Measurements from ENCODE around the gene PRKAG1. TPM values are rescaled to one million over a fixed set of nuclear protein-coding genes. Genes with fewer than 3 reads are reported as not detected.

PRKAG1 gene
- polyA plus RNA-seq, 2 of the 4 experiments (the other 2 are of a cell fraction): 40.0 to 100 TPM

DNA sequence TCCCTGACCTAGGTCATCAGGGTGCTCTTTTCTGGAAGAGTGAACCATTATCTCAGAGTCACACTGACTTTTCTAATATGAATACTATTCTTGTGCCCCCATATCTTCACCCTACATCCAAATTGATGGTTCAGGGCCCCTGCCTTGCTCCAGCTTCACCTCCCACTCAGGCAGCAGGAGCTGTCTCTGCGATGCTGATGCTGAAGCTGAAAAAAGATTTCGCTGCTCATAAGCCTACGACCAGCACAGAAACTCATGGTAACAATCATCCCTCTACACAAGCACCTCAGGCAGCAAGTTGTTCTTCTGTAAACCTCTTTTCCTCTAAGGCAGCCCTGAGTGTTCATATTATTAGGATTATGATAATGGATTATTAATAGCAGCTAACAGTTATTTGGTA is 64.5 kb downstream of the PRKAG1 start:
- DNase-seq (ENCODE audit: low read depth in 1 of 2, low spot score in 1 of 2) (no peak), ATAC-seq (no peak), FAIRE-seq (no peak)
- Histone ChIP-seq H3K4me2 (no peak overlapping the region), H3K4me1 (peaks cover 10% of the 10 kb centered on the region), H3K27ac (no peak overlapping the region), H3K4me3 (no peak overlapping the region), H3K9me3 (no peaks in the 10 kb centered on the region)
- TF ChIP-seq FOSL2 (IDR thresholded peaks at IDR 0.05) (no peak), FOSL2 (CRISPR knock-in tag; IDR thresholded peaks at IDR 0.05) (no peak), CHD4 (IDR thresholded peaks at IDR 0.05; ENCODE audit: borderline replicate concordance) (no peak)
- POLR2A ChIA-PET: no interaction called here
- 95% methylated on average over 3 of the region's 3 CpGs for WGBS (ENCODE audit: missing lambda C conversion rate)
- CTCF ChIA-PET: interaction anchor here (1.2 to 77.5 kb wide), 3 partner anchors 0 to 101 kb away, joined by 3 to 2584 read pairs (median 2584); partner anchors contain the start of genes ARF3, DDN, FKBP11 and PRKAG1

DNA sequence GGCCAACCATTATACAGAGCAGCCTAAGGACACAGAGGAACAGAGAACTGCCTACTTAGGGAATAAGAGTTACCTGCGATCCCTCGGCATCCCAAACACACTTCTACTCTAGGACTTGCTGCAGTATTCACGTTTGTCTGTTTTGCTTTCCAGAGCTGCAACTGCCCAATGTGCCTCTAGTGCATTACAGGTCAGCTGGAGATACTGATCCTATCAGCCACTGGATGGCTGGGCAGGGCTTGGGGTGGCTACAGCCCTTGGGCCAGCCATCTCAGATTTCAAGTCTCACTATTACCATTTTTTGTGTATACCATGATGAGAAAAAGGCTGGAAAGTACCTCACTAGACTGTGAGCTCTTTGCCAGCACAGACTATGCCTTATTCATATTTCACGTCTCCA is 65.9 kb downstream of the PRKAG1 start:
- WGBS (ENCODE audit: missing lambda C conversion rate): 95% methylated on average over 4 of the region's 4 CpGs
- Histone ChIP-seq H3K9me3 (no peaks in the 10 kb centered on the region), H3K27ac (no peak overlapping the region), H3K4me1 (peaks cover 7% of the 10 kb centered on the region), H3K4me2 (no peak overlapping the region), H3K4me3 (no peak overlapping the region)
- ATAC-seq: no peak
- DNase-seq (ENCODE audit: low read depth in 1 of 2, low spot score in 1 of 2): no peak
- ChIA-PET CTCF (interaction anchor here (1.2 to 77.5 kb wide), 5 partner anchors 1 to 99 kb away, joined by 3 to 2584 read pairs (median 13); partner anchors contain the start of genes ARF3, DDN, FKBP11 and PRKAG1), POLR2A (no interaction called here)
- no peak for TF ChIP-seq KDM1A (IDR thresholded peaks at IDR 0.05; ENCODE audit: low read depth)
- TF ChIP-seq RNF2 (IDR thresholded peaks at IDR 0.05; ENCODE audit: borderline replicate concordance, low read depth): no peak
- TF ChIP-seq, protein P1, sequence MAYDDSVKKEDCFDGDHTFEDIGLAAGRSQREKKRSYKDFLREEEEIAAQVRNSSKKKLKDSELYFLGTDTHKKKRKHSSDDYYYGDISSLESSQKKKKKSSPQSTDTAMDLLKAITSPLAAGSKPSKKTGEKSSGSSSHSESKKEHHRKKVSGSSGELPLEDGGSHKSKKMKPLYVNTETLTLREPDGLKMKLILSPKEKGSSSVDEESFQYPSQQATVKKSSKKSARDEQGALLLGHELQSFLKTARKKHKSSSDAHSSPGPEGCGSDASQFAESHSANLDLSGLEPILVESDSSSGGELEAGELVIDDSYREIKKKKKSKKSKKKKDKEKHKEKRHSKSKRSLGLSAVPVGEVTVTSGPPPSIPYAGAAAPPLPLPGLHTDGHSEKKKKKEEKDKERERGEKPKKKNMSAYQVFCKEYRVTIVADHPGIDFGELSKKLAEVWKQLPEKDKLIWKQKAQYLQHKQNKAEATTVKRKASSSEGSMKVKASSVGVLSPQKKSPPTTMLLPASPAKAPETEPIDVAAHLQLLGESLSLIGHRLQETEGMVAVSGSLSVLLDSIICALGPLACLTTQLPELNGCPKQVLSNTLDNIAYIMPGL (CRISPR knock-in tag; IDR thresholded peaks at IDR 0.05; ENCODE audit: borderline replicate concordance): no peak
- no peak for TF ChIP-seq POLR2A (IDR thresholded peaks at IDR 0.05; ENCODE audit: low read length)
- TF ChIP-seq JUN (IDR thresholded peaks at IDR 0.05): no peak
- no peak for TF ChIP-seq HOXA7 (CRISPR knock-in tag; IDR thresholded peaks at IDR 0.05)
- TF ChIP-seq, protein P2, sequence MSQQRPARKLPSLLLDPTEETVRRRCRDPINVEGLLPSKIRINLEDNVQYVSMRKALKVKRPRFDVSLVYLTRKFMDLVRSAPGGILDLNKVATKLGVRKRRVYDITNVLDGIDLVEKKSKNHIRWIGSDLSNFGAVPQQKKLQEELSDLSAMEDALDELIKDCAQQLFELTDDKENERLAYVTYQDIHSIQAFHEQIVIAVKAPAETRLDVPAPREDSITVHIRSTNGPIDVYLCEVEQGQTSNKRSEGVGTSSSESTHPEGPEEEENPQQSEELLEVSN (IDR thresholded peaks at IDR 0.05; ENCODE audit: borderline replicate concordance, low read depth): no peak
- TF ChIP-seq CHD4 (IDR thresholded peaks at IDR 0.05; ENCODE audit: borderline replicate concordance): no peak
- TF ChIP-seq, protein P3, sequence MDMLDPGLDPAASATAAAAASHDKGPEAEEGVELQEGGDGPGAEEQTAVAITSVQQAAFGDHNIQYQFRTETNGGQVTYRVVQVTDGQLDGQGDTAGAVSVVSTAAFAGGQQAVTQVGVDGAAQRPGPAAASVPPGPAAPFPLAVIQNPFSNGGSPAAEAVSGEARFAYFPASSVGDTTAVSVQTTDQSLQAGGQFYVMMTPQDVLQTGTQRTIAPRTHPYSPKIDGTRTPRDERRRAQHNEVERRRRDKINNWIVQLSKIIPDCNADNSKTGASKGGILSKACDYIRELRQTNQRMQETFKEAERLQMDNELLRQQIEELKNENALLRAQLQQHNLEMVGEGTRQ (IDR thresholded peaks at IDR 0.05): no peak
- no peak for TF ChIP-seq RAD21 (conservative IDR thresholded peaks at IDR 0.05 in 1 of 2, IDR thresholded peaks at IDR 0.05 in 1 of 2)
- TF ChIP-seq CBX2 (IDR thresholded peaks at IDR 0.05; ENCODE audit: borderline replicate concordance, low read depth): no peak
- TF ChIP-seq CEBPB (IDR thresholded peaks at IDR 0.05): no peak
- no peak for TF ChIP-seq TP53 (CRISPR knock-in tag; IDR thresholded peaks at IDR 0.05)
- TF ChIP-seq ZSCAN20 (CRISPR knock-in tag; IDR thresholded peaks at IDR 0.05): no peak
- TF ChIP-seq SMC3 (IDR thresholded peaks at IDR 0.05): no peak
- TF ChIP-seq CHD2 (IDR thresholded peaks at IDR 0.05; ENCODE audit: low read length, partially characterized antibody): no peak
- TF ChIP-seq ESRRA (IDR thresholded peaks at IDR 0.05; ENCODE audit: borderline replicate concordance, low read length): no peak
- no peak for TF ChIP-seq HEYL (CRISPR knock-in tag; IDR thresholded peaks at IDR 0.05)
- no peak for FAIRE-seq

Small RNA genes lying within 50 kb of the gene (small RNA-seq; reads per million reads assigned to genes)
- gene RNU6-940P: 0 reads per million in 6 experiments

Other genes starting within 250 kb of the PRKAG1 start
- 16.3 and 20.9 TPM in 2 replicates for gene ADCY6, start 229.7 kb downstream of the PRKAG1 start, polyA plus RNA-seq (2011; rRNA removed)
- gene ADCY6, start 229.7 kb downstream of the PRKAG1 start, polyA plus RNA-seq (2017; fragmentation: RNase III; extraction: RNeasy Plus Mini Kit Qiagen cat#74134 plus additional on column Dnase treatment): 18.2 to 20.8 TPM (median 19.8 TPM) in 3 replicates
- 12.9 and 15.4 TPM in 2 replicates for gene CACNB3, start 200.3 kb downstream of the PRKAG1 start, polyA plus RNA-seq (2011; rRNA removed)
- gene CACNB3, start 200.3 kb downstream of the PRKAG1 start, polyA plus RNA-seq (2017; fragmentation: RNase III; extraction: RNeasy Plus Mini Kit Qiagen cat#74134 plus additional on column Dnase treatment): 17.2 to 25.8 TPM (median 23.9 TPM) in 3 replicates
- gene DDX23, start 166.6 kb downstream of the PRKAG1 start, polyA plus RNA-seq (2011; rRNA removed): 132 TPM in 2 replicates
- gene DDX23, start 166.6 kb downstream of the PRKAG1 start, polyA plus RNA-seq (2017; fragmentation: RNase III; extraction: RNeasy Plus Mini Kit Qiagen cat#74134 plus additional on column Dnase treatment): 112 to 119 TPM (median 116 TPM) in 3 replicates
- gene RND1, start 152.9 kb downstream of the PRKAG1 start, polyA plus RNA-seq (2011; rRNA removed): 37.8 and 54.5 TPM in 2 replicates
- 16.8 to 28.7 TPM (median 26.5 TPM) in 3 replicates for gene RND1, start 152.9 kb downstream of the PRKAG1 start, polyA plus RNA-seq (2017; fragmentation: RNase III; extraction: RNeasy Plus Mini Kit Qiagen cat#74134 plus additional on column Dnase treatment)
- 50.9 and 61.9 TPM in 2 replicates for gene FKBP11, start 93.3 kb downstream of the PRKAG1 start, polyA plus RNA-seq (2011; rRNA removed)
- 41.2 to 45.5 TPM (median 42.2 TPM) in 3 replicates for gene FKBP11, start 93.3 kb downstream of the PRKAG1 start, polyA plus RNA-seq (2017; fragmentation: RNase III; extraction: RNeasy Plus Mini Kit Qiagen cat#74134 plus additional on column Dnase treatment)
- 281 and 287 TPM in 2 replicates for gene ARF3, start 61.3 kb downstream of the PRKAG1 start, polyA plus RNA-seq (2011; rRNA removed)
- gene ARF3, start 61.3 kb downstream of the PRKAG1 start, polyA plus RNA-seq (2017; fragmentation: RNase III; extraction: RNeasy Plus Mini Kit Qiagen cat#74134 plus additional on column Dnase treatment): 133 to 138 TPM (median 138 TPM) in 3 replicates
- 1.8 and 2.0 TPM in 2 replicates for gene WNT10B, start 47.0 kb downstream of the PRKAG1 start, polyA plus RNA-seq (2011; rRNA removed)
- 1.5 to 1.9 TPM (median 1.7 TPM) in 3 replicates for gene WNT10B, start 47.0 kb downstream of the PRKAG1 start, polyA plus RNA-seq (2017; fragmentation: RNase III; extraction: RNeasy Plus Mini Kit Qiagen cat#74134 plus additional on column Dnase treatment)
- gene WNT1, start 40.5 kb downstream of the PRKAG1 start, polyA plus RNA-seq (2011; rRNA removed): not detected in 2 replicates
- not detected in 3 replicates for gene WNT1, start 40.5 kb downstream of the PRKAG1 start, polyA plus RNA-seq (2017; fragmentation: RNase III; extraction: RNeasy Plus Mini Kit Qiagen cat#74134 plus additional on column Dnase treatment)
- gene DDN, start 19.4 kb downstream of the PRKAG1 start, polyA plus RNA-seq (2011; rRNA removed): 0.12 TPM in 2 replicates
- gene DDN, start 19.4 kb downstream of the PRKAG1 start, polyA plus RNA-seq (2017; fragmentation: RNase III; extraction: RNeasy Plus Mini Kit Qiagen cat#74134 plus additional on column Dnase treatment): 0.34 to 0.50 TPM (median 0.38 TPM) in 3 replicates
- gene KMT2D, start 42.0 kb upstream of the PRKAG1 start, polyA plus RNA-seq (2011; rRNA removed): 17.6 and 21.4 TPM in 2 replicates
- 20.0 to 24.8 TPM (median 20.8 TPM) in 3 replicates for gene KMT2D, start 42.0 kb upstream of the PRKAG1 start, polyA plus RNA-seq (2017; fragmentation: RNase III; extraction: RNeasy Plus Mini Kit Qiagen cat#74134 plus additional on column Dnase treatment)
- gene RHEBL1, start 51.2 kb upstream of the PRKAG1 start, polyA plus RNA-seq (2011; rRNA removed): 4.0 TPM in 2 replicates
- 1.8 to 2.4 TPM (median 2.1 TPM) in 3 replicates for gene RHEBL1, start 51.2 kb upstream of the PRKAG1 start, polyA plus RNA-seq (2017; fragmentation: RNase III; extraction: RNeasy Plus Mini Kit Qiagen cat#74134 plus additional on column Dnase treatment)
- gene DHH, start 76.0 kb upstream of the PRKAG1 start, polyA plus RNA-seq (2011; rRNA removed): not detected in 2 replicates
- gene DHH, start 76.0 kb upstream of the PRKAG1 start, polyA plus RNA-seq (2017; fragmentation: RNase III; extraction: RNeasy Plus Mini Kit Qiagen cat#74134 plus additional on column Dnase treatment): not detected in 3 replicates
- gene LMBR1L, start 92.1 kb upstream of the PRKAG1 start, polyA plus RNA-seq (2011; rRNA removed): 25.1 and 35.7 TPM in 2 replicates
- gene LMBR1L, start 92.1 kb upstream of the PRKAG1 start, polyA plus RNA-seq (2017; fragmentation: RNase III; extraction: RNeasy Plus Mini Kit Qiagen cat#74134 plus additional on column Dnase treatment): 12.9 to 20.0 TPM (median 16.7 TPM) in 3 replicates
- 2,708 and 2,745 TPM in 2 replicates for gene TUBA1B, start 112.6 kb upstream of the PRKAG1 start, polyA plus RNA-seq (2011; rRNA removed)
- gene TUBA1B, start 112.6 kb upstream of the PRKAG1 start, polyA plus RNA-seq (2017; fragmentation: RNase III; extraction: RNeasy Plus Mini Kit Qiagen cat#74134 plus additional on column Dnase treatment): 2,367 to 2,820 TPM (median 2,590 TPM) in 3 replicates
- 163 and 231 TPM in 2 replicates for gene TUBA1A, start 170.3 kb upstream of the PRKAG1 start, polyA plus RNA-seq (2011; rRNA removed)
- 218 to 241 TPM (median 222 TPM) in 3 replicates for gene TUBA1A, start 170.3 kb upstream of the PRKAG1 start, polyA plus RNA-seq (2017; fragmentation: RNase III; extraction: RNeasy Plus Mini Kit Qiagen cat#74134 plus additional on column Dnase treatment)
- 1,183 and 1,488 TPM in 2 replicates for gene TUBA1C, start 246.3 kb upstream of the PRKAG1 start, polyA plus RNA-seq (2011; rRNA removed)
- gene TUBA1C, start 246.3 kb upstream of the PRKAG1 start, polyA plus RNA-seq (2017; fragmentation: RNase III; extraction: RNeasy Plus Mini Kit Qiagen cat#74134 plus additional on column Dnase treatment): 1,577 to 1,940 TPM (median 1,656 TPM) in 3 replicates

Data from A549 (cell line).